ENCODE measurements around the gene VPS45.

DNA sequence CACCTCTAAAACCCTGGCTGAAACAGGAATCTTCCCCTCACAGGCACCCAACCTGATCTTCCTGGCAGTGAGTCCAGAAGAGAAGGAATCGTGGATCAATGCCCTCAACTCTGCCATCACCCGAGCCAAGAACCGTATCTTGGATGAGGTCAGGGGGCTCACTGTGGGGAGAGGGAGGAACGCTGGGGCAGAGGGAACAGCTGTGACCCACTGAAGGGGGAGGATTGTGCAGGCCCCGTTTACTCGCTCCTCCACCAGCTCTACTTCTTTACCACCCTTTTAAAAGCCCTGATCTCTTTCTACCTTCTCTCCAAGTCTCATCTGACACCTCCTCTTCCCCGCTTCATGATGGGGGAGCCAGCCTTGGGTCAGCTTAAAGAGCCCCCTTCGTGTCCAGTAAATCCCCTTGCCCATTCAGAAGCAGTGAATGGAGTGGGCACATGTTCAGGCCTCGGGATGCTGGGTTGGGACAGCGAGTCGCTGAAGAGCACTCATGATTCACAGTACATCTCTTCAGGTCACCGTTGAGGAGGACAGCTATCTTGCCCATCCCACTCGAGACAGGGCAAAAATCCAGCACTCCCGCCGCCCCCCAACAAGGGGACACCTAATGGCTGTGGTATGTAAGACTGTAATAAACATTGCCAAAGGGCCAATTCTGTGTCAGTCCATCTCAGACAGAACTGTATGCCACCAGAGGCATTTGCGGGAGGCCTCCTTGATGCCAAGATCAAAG is 89.5 kb downstream of the VPS45 start:
- TF ChIP-seq, protein P1, sequence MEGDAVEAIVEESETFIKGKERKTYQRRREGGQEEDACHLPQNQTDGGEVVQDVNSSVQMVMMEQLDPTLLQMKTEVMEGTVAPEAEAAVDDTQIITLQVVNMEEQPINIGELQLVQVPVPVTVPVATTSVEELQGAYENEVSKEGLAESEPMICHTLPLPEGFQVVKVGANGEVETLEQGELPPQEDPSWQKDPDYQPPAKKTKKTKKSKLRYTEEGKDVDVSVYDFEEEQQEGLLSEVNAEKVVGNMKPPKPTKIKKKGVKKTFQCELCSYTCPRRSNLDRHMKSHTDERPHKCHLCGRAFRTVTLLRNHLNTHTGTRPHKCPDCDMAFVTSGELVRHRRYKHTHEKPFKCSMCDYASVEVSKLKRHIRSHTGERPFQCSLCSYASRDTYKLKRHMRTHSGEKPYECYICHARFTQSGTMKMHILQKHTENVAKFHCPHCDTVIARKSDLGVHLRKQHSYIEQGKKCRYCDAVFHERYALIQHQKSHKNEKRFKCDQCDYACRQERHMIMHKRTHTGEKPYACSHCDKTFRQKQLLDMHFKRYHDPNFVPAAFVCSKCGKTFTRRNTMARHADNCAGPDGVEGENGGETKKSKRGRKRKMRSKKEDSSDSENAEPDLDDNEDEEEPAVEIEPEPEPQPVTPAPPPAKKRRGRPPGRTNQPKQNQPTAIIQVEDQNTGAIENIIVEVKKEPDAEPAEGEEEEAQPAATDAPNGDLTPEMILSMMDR (tag by site-specific recombination; IDR thresholded peaks at IDR 0.05), result no peak
- TF ChIP-seq REST (tag by site-specific recombination; IDR thresholded peaks at IDR 0.05), result no peak
- TF ChIP-seq ATF2 (tag by site-specific recombination; IDR thresholded peaks at IDR 0.05; ENCODE audit: low read depth), result no peak
- no peak for TF ChIP-seq ZBTB8A (tag by site-specific recombination; IDR thresholded peaks at IDR 0.05)
- no peak for TF ChIP-seq ZNF501 (tag by site-specific recombination; IDR thresholded peaks at IDR 0.05)
- TF ChIP-seq ZNF26 (tag by site-specific recombination; IDR thresholded peaks at IDR 0.05), result no peak
- no peak for TF ChIP-seq ZNF138 (tag by site-specific recombination; IDR thresholded peaks at IDR 0.05; ENCODE audit: borderline replicate concordance)
- no peak for TF ChIP-seq ZNF514 (tag by site-specific recombination; IDR thresholded peaks at IDR 0.05)
- no peak for TF ChIP-seq MEIS1 (CRISPR knock-in tag; IDR thresholded peaks at IDR 0.05; ENCODE audit: borderline replicate concordance)
- TF ChIP-seq, protein P2, sequence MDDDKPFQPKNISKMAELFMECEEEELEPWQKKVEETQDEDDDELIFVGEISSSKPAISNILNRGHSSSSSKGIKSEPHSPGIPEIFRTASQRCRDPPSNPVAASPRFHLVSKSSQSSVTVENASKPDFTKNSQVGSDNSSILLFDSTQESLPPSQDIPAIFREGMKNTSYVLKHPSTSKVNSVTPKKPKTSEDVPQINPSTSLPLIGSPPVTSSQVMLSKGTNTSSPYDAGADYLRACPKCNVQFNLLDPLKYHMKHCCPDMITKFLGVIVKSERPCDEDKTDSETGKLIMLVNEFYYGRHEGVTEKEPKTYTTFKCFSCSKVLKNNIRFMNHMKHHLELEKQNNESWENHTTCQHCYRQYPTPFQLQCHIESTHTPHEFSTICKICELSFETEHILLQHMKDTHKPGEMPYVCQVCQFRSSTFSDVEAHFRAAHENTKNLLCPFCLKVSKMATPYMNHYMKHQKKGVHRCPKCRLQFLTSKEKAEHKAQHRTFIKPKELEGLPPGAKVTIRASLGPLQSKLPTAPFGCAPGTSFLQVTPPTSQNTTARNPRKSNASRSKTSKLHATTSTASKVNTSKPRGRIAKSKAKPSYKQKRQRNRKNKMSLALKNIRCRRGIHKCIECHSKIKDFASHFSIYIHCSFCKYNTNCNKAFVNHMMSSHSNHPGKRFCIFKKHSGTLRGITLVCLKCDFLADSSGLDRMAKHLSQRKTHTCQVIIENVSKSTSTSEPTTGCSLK (tag by site-specific recombination; IDR thresholded peaks at IDR 0.05), result no peak
- no peak for TF ChIP-seq FEZF1 (tag by site-specific recombination; IDR thresholded peaks at IDR 0.05)
- no peak for TF ChIP-seq TRIM28 (IDR thresholded peaks at IDR 0.05; ENCODE audit: borderline replicate concordance, low read length)
